A549 treated with DMSO at 1 μM for 4 hours (cell line): ENCODE measurements around the gene BRS3. TPM values are rescaled to one million over a fixed set of nuclear protein-coding genes. Genes with fewer than 3 reads are reported as not detected.

Experiments
- total RNA-seq: library from RNA; stranded (reverse); fragments of 200-300 nt; extraction: Qiagen RNA extraction; gene quantifications from 5 replicates; pipeline ENCODE4 v1.2.3, GENCODE V29; 2022; ENCODE audit warnings: low read depth

The BRS3 gene
- total RNA-seq = not detected in 5 replicates

GRCh38 chrX:136487647-136488046 lies at the start of gene BRS3:
BRS3 (plus strand) TSS chrX:136487947; CDS start chrX:136488115, 168 bp downstream.

GRCh38 chrX:136497556-136498052 lies 9.9 kb downstream of the BRS3 start, which contains the start of gene HTATSF1:
HTATSF1 (plus strand) TSS chrX:136497592; CDS start chrX:136497685, 93 bp downstream.

GRCh38 chrX:136531951-136532350 lies 44.2 kb downstream of the BRS3 start, which contains the start of gene VGLL1:
VGLL1 (plus strand) TSS chrX:136532215; CDS start chrX:136536021, 3,806 bp downstream.

Other genes starting within 250 kb of the BRS3 start
- gene MAP7D3, start 236.5 kb upstream of the BRS3 start, total RNA-seq = 12.1 to 15.1 TPM (median 14.3 TPM) in 5 replicates
- not detected in 5 replicates for gene ADGRG4, start 187.0 kb upstream of the BRS3 start, total RNA-seq
- gene HTATSF1, start 9.6 kb downstream of the BRS3 start, total RNA-seq = 51.3 to 66.8 TPM (median 60.2 TPM) in 5 replicates
- not detected in 5 replicates for gene VGLL1, start 44.3 kb downstream of the BRS3 start, total RNA-seq
- gene CD40LG, start 160.2 kb downstream of the BRS3 start, total RNA-seq = not detected in 5 replicates